ENCODE results near the gene ANGEL2. TPM values are rescaled to one million over a fixed set of nuclear protein-coding genes. Genes with fewer than 3 reads are reported as not detected.

Gene ANGEL2
- total and polyA plus RNA-seq, 2 of the 4 experiments (the other 2 are of a cell fraction) = 13.4 to 44.1 TPM

GRCh38 chr1:213051881-213052202, 36.2 kb upstream of the ANGEL2 start:
- intact Hi-C loops (cut with micrococcal nuclease) = loop anchor here (5.0 kb wide), 1 partner anchor 35 kb away; the partner anchor contains the start of gene ANGEL2
- ChIA-PET POLR2A (ENCODE audit: unreplicated experiment) (no interaction called here), CTCF (no interaction called here)
- peak overlapping the region; percentile 19; the same call in 1 of the 2 replicates for H3K56ac ChIP-seq (ENCODE audit: extremely low read depth, insufficient read depth, low read length)
- no peak overlapping the region for H2BK120ac ChIP-seq (ENCODE audit: low read depth, low read length)
- H3K9ac ChIP-seq (ENCODE audit: low read depth, low read length) = peak overlapping the region; percentile 74; the same call in 1 of the 2 replicates
- H4K5ac ChIP-seq (ENCODE audit: low read depth, low read length) = no peak overlapping the region
- no peak overlapping the region for H3K27ac ChIP-seq (ENCODE audit: insufficient read depth, low read length)
- dilution Hi-C loops (cut with HindIII; ENCODE audit: low sequenced_read_pairs, unreplicated experiment) = no loop called here
- no peak overlapping the region for H2BK5ac ChIP-seq (ENCODE audit: low read depth, low read length, poor library complexity, severe bottlenecking)
- peaks cover 2% of the 10 kb centered on the region; the same call in 1 of the 2 replicates for H3K4me1 ChIP-seq (ENCODE audit: control insufficient read depth, insufficient read depth, low read length)
- no peak overlapping the region for H2BK15ac ChIP-seq (ENCODE audit: low read depth, low read length)
- H3K79me1 ChIP-seq (ENCODE audit: low read depth in 1 of 2, low read length in 2 of 2) = peaks cover 4 to 37% of the 10 kb centered on the region in 2 experiments
- no peak overlapping the region for H3K18ac ChIP-seq (ENCODE audit: low read depth, low read length)
- ATAC-seq (ENCODE audit: low read depth) (no peak), DNase-seq (no peak)
- no peak overlapping the region for H2AFZ ChIP-seq (replicated peaks; ENCODE audit: low read length, poor library complexity)
- H2BK20ac ChIP-seq (ENCODE audit: low read depth, low read length) = no peak overlapping the region
- in situ Hi-C loops (cut with MboI; ENCODE audit: low sequenced_read_pairs) = no loop called here
- peak overlapping the region; percentile 89 for H3K4me2 ChIP-seq (ENCODE audit: low read depth, low read length)
- peak overlapping the region; percentile 38; the same call in 1 of the 2 replicates for H3K4ac ChIP-seq (ENCODE audit: low read depth, low read length)
- TF ChIP-seq CHD1 (IDR thresholded peaks at IDR 0.05; ENCODE audit: low read depth, low read length) (no peak), NFE2L2 (IDR thresholded peaks at IDR 0.05; ENCODE audit: low read depth, low read length) (no peak), MAFK (IDR thresholded peaks at IDR 0.05; ENCODE audit: low read depth, low read length) (no peak), POLR2A (IDR thresholded peaks at IDR 0.05; ENCODE audit: low read depth, low read length) (no peak), CTCF (conservative IDR thresholded peaks at IDR 0.05; ENCODE audit: low read depth, low read length) (no peak), RFX5 (IDR thresholded peaks at IDR 0.05; ENCODE audit: low read depth, low read length) (no peak), RCOR1 (IDR thresholded peaks at IDR 0.05; ENCODE audit: insufficient replicate concordance, low read length) (no peak), SMC3 (IDR thresholded peaks at IDR 0.05; ENCODE audit: low read depth, low read length) (no peak)
- H2AK9ac ChIP-seq (replicated peaks; ENCODE audit: low read depth, low read length, poor library complexity) = no peak overlapping the region
- no CpG with 5 or more reads among the region's 2 CpGs for WGBS, 2 experiments (ENCODE audit: extremely low coverage in 2 of 2, insufficient read length in 1 of 2)
- no peak overlapping the region for H2AK5ac ChIP-seq (ENCODE audit: low read depth, low read length)
- H4K91ac ChIP-seq (ENCODE audit: insufficient read depth, low read depth, low read length) = no peak overlapping the region
- peak overlapping the region; percentile 9 for H3K23ac ChIP-seq (ENCODE audit: low read depth, low read length)
- peaks cover 10% of the 10 kb centered on the region; the same call in 1 of the 2 replicates for H4K20me1 ChIP-seq (ENCODE audit: insufficient read depth, low read length)
- peak overlapping the region; percentile 85 for H3K4me3 ChIP-seq (ENCODE audit: insufficient read depth, low read depth, low read length)
- no peaks in the 10 kb centered on the region for H3K9me3 ChIP-seq (ENCODE audit: control insufficient read depth, insufficient read depth, low read length)
- H3K14ac ChIP-seq (replicated peaks; ENCODE audit: low read depth, low read length) = no peak overlapping the region
- BruUV-seq (replicated peaks) = TSS peak; percentile 33
- H3K9me1 ChIP-seq (ENCODE audit: insufficient read depth, low read length) = peaks cover 6% of the 10 kb centered on the region
- no peaks in the 10 kb centered on the region for H3K36me3 ChIP-seq (ENCODE audit: control insufficient read depth, insufficient read depth, low read length)
- H3K27me3 ChIP-seq (ENCODE audit: control insufficient read depth, insufficient read depth, low read length) = no peaks in the 10 kb centered on the region
- H4K8ac ChIP-seq (ENCODE audit: low read depth in 2 of 2, low read length in 2 of 2) = 0 out of 4 replicates have a peak overlapping the region, but pooled peaks of 1 of the 2 experiments have one; percentile 75
